Measurements from ENCODE around the gene GMPPB. TPM values are rescaled to one million over a fixed set of nuclear protein-coding genes. Genes with fewer than 3 reads are reported as not detected.

GMPPB gene
- total and polyA plus RNA-seq, 12 donors: 8.7 to 48.8 (median 12.9) TPM

DNA sequence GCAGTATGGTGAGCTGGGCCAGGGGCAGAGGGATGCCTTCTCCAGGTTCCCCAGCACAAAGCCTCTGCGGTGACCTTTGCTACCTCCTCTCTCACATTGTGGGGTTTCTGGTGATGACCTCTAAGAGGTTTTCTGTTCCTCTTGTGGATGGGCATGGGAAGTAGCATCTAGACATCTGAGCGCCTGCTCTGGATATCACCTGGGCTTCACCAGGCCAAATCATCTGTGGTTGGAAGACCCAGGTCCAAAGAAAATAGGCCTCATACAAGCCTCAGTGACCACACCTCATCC lies 42.6 kb downstream of the GMPPB start:
- Histone ChIP-seq H3K27me3 (peaks cover 0 to 3% (median 0%) of the 10 kb centered on the region in 7 donors), H3K9me3 (no peaks in the 10 kb centered on the region), H3K4me1 (peaks cover 0 to under 1% (median 0%) of the 10 kb centered on the region in 9 donors), H3K36me3 (peaks cover 5 to 88% (median 68%) of the 10 kb centered on the region in 9 donors), H3K27ac (no peak overlapping the region), H3K4me3 (no peak overlapping the region)
- ATAC-seq (no peak), DNase-seq (no peak)
- no peak for TF ChIP-seq CTCF (IDR thresholded peaks at IDR 0.05)
- intact Hi-C loops (cut with DNase I): no loop called here
- WGBS, 2 donors: 97 to 98% methylated on average over 2 of the region's 2 CpGs

GRCh38 chr3:49680493-49681231 lies 43.1 kb downstream of the GMPPB start:
- no peaks in the 10 kb centered on the region for H3K9me3 ChIP-seq
- DNase-seq: no peak
- ATAC-seq: no peak

GRCh38 chr3:49675912-49676311 lies 47.8 kb downstream of the GMPPB start:
- intact Hi-C loops (cut with DNase I): loop anchor here in 1 of 10 donors (10.0 kb wide), 1 partner anchor 201 kb away; the partner anchor contains the start of gene DAG1
- DNase-seq (no peak), ATAC-seq (no peak)
- H3K27me3 ChIP-seq: no peaks in the 10 kb centered on the region
- no peaks in the 10 kb centered on the region for H3K9me3 ChIP-seq
- peaks cover 0 to 21% (median 17%) of the 10 kb centered on the region in 9 donors for H3K4me1 ChIP-seq
- 89 to 91% methylated on average over 11 of the region's 11 CpGs for WGBS, 2 donors
- no peak for TF ChIP-seq CTCF (IDR thresholded peaks at IDR 0.05)
- peaks cover 0 to 54% (median 50%) of the 10 kb centered on the region in 9 donors for H3K36me3 ChIP-seq
- no peak overlapping the region for H3K27ac ChIP-seq
- no peak overlapping the region for H3K4me3 ChIP-seq

More at GRCh38 chr3:49680493-49681231, 43.1 kb downstream of the GMPPB start:
- no peak for TF ChIP-seq CTCF (IDR thresholded peaks at IDR 0.05)
- no peaks in the 10 kb centered on the region for H3K27me3 ChIP-seq
- H3K4me3 ChIP-seq: no peak overlapping the region
- intact Hi-C loops (cut with DNase I): no loop called here
- 81 to 84% methylated on average over 7 of the region's 7 CpGs for WGBS, 2 donors
- no peak overlapping the region for H3K27ac ChIP-seq
- peaks cover 0 to under 1% (median 0%) of the 10 kb centered on the region in 9 donors for H3K4me1 ChIP-seq
- peaks cover 5 to 93% (median 73%) of the 10 kb centered on the region in 9 donors for H3K36me3 ChIP-seq

DNA sequence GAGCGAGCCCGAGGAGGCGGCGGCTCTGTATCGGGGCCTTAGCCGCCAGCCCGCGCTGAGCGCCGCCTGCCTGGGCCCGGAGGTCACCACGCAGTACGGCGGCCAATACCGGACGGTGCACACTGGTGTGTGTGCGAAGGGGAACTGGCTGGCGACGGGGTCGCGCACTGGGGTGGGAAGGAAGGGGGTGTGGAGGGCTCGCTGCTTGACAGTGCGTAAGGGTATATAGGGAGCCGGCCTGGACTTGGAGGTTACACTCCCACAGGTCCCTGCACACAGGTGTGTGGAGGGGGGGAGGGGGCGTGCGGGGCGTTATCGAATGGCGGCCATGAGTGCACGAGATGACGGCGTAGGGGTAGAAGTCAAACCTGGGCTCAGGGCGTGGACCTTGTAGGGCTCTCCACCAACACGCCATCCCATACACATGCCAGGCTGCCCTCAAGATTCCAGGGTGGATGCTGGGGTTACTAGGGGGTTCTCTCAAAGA lies 49.2 kb downstream of the GMPPB start:
- peaks cover 0 to 40% (median 37%) of the 10 kb centered on the region in 9 donors for H3K36me3 ChIP-seq
- no peaks in the 10 kb centered on the region for H3K27me3 ChIP-seq
- H3K27ac ChIP-seq: peak overlapping the region in 9 of 10 donors; percentile 79 to 97 (median 92)
- ATAC-seq (peak; percentile 6 to 58 (median 14)), DNase-seq (peak in 1 of 2 donors; percentile 19)
- TF ChIP-seq CTCF (IDR thresholded peaks at IDR 0.05): peak in 2 of 9 donors; percentile 24 to 28
- WGBS, 2 donors: 8 to 13% methylated on average over 32 to 34 of the region's 34 CpGs
- H3K4me1 ChIP-seq: peaks cover 0 to 21% (median 17%) of the 10 kb centered on the region in 9 donors
- intact Hi-C loops (cut with DNase I): loop anchor here in 3 of 10 donors (5.0 to 10.0 kb wide), 4 partner anchors 137 to 217 kb away; partner anchors contain the start of gene DAG1 (in 2 of the 3)
- peak overlapping the region; percentile 61 to 99 (median 84) for H3K4me3 ChIP-seq
- H3K9me3 ChIP-seq: no peaks in the 10 kb centered on the region
